GM12892 (cell line): Measurements from ENCODE around the gene ZNRD2.

ENCODE experiments used
- POLR2A ChIP-seq: IDR thresholded peaks from 2 replicates; pipeline ENCODE4 v1.6.1; 2011; ENCODE audit warnings: low read depth, low read length, control low read depth
- POLR2AphosphoS5 ChIP-seq: IDR thresholded peaks from 2 replicates; pipeline ENCODE4 v1.6.1; 2011; ENCODE audit warnings: low read depth, low read length, control low read depth
- TAF1 ChIP-seq: IDR thresholded peaks from 2 replicates; pipeline ENCODE4 v1.6.1; 2011; ENCODE audit warnings: low read depth, mild to moderate bottlenecking, control low read depth, low read length, borderline replicate concordance

- TF ChIP-seq POLR2AphosphoS5 (no peak), TAF1 (no peak), POLR2A (no peak)
These were observed 46.1 kb upstream of the ZNRD2 start for GRCh38 chr11:65524014-65524740.
